NCI-H748 treated with DMSO at 0.1 percent for 48 hours (cell line): ENCODE results near the gene KCNT2.

Experiments
- DNase-seq: peaks from one replicate; lab custom pipeline; 2025; lab: John Stamatoyannopoulos, UW

The KCNT2 gene

DNA sequence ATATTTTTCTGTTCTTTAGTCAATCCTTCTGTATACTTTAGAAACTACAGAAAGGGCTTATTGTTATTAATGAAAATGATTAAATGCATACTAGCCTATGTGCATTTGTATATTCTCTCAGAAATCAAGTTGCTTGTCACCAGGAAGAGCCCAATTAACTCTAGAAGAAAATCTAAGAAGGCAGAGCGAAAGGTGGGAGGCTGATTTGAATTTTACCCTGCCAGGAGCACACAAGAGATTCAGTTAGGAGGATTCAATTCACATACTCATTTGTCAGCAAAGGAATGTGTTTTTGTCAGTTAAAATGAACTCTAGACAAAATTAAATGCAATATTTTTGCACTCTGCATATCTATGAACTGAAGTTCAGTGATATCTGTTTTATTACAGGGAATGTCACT is 411.8 kb downstream of the KCNT2 start:
- DNase-seq = no peak

DNA sequence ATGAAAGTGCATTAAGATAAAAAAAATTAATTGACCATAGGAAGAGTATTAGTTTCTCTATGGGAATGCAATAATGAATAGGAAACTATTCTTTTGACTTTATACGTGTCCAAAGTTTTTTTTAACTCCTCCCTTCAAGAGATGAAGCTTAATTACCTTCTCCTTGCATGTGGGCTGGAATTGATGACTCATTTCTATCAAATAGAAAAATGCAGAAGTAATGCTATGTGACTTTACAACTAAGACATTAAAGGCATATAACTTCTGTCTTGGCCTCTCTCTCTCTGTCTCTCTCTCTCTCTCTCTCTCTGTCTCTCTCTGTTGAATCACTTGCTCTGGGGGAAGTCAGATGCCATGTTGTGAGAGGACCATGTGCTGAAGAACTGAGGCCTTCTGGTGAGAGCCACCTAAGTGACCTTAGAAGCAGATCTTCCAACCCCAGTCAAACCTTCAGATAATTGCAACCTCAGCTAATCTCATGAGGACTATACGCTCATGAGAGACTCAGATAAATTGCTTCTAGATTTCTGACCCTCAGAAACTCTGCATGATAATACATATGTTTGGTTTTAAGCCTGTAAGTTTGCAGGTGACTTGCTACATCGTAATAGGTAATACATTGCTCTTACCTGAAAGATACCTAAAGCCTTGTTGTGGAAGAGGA is 414.2 kb downstream of the KCNT2 start:
- no peak for DNase-seq

DNA sequence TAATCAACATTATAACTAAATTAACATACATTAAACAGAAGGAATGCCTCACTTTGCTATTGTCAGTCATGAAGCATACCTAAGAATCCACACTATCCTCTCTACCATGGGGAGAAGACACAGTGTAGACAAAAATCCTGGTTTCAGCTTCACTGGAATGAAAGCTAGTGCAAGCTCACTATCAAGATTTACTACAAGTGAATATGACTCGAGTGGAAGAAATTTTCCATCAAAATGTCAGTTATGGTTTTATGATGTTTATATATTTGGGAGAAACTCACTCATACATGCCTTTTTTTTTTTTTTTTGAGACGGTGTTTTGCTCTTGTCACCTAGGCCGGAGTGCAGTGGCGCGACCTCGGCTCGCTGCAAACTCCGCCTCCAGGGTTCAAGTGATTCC is 424.3 kb downstream of the KCNT2 start:
- DNase-seq = no peak

DNA sequence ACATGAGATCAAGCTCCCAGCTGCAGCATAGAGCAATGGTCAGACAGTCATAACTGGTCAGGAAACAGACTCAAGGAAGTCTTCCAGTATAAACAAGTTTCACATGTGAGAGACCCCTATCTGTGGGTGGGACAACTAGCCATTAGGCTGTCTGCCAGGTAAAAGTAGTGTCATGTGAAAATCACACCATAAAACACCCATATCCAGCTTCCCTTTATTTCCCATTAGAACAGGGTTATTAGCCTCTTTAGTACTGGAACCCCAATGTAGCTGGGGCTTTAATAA is 426.7 kb downstream of the KCNT2 start:
- DNase-seq = no peak

DNA sequence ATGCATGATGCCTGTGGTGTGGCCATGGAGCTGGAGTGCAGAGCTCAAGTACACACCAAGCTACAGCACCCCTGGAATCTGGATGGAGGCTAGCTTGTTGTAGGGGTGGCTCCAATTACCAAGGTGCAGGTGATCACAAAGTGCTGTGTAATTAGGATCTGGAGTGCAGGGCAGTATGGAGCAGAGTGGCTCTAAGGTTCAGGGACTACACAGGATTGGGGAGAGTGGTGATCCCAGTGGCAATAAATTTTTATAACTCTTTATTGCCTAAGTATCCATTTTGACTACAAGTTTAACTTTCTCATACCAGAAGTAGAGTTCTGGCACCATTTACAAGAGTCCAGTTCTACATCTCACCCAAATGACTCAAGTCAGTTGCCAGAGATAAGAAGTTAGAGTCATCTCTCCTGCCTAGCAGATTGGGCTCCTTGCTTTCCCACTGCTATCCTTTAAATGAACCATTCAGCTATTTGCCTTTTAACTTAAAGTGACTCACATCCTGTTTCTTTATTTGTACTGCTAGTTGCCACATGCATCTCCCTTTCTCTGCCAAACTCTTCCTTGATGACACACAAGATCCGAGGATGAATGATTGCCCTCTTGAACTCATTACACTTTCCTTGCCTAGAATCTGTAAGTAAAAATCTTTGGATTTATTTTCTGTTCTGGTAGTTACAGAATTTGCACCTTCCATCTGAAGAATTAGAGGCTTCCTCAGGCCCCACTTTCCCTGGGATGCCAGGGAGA is 427.2 kb downstream of the KCNT2 start:
- DNase-seq = no peak

DNA sequence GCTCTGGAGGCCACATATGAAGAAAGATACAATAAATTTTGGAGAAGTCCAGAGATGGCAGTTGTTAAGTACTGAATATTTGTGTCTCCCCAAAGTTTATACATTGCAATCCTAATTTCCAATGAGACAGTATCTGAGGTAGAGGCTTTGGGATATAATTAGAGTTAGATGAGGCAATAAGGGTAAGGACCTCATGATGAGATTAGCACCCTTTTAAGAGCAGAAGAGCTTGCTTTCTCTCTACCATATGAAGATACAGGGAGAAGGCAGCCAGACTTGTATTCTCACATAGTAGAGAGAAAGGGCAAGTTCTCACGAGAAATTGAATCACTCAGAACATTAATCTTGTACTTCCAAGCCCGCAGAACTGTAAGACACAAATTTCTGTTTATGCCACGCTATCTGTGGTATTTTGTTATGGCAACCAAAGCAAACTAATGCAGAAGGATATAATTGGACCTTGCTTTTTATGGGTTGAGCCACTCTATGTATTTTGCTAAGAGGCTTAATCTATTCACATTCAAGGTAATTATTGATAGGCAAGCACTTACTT is 430.1 kb downstream of the KCNT2 start:
- DNase-seq = peak; percentile 28
